H9 (cell line): Measurements from ENCODE around the gene SLC25A39. TPM values are rescaled to one million over a fixed set of nuclear protein-coding genes. Genes with fewer than 3 reads are reported as not detected.
A peak's percentile ranks its signal among the peaks of the same experiment; 100 is the strongest.

Experiments used
- DNase-seq: peaks from one replicate; pipeline ENCODE4 v3.0.0-alpha.2; 2017
- H2AFZ ChIP-seq: one replicate; pipeline ENCODE4 v1.6.1; 2013; ENCODE audit warnings: mild to moderate bottlenecking, low read length, control low read depth, moderate library complexity
- H2AK5ac ChIP-seq: 2 replicates; pipeline ENCODE4 v1.6.1; 2013; ENCODE audit warnings: low read length, control low read depth, mixed read lengths; ENCODE audit not compliant: insufficient read length
- H2BK120ac ChIP-seq: one replicate; pipeline ENCODE4 v1.6.1; 2013; ENCODE audit warnings: low read depth, mild to moderate bottlenecking, low read length, control low read depth, inconsistent platforms; ENCODE audit not compliant: poor library complexity, severe bottlenecking
- H2BK12ac ChIP-seq: 2 replicates; pipeline ENCODE4 v1.6.1; 2013; ENCODE audit warnings: low read length, control low read depth, mixed read lengths, low read depth; ENCODE audit not compliant: insufficient read length
- H2BK15ac ChIP-seq: 2 replicates; pipeline ENCODE4 v1.6.1; 2013; ENCODE audit warnings: low read depth, low read length, control low read depth
- H2BK20ac ChIP-seq: one replicate; pipeline ENCODE4 v1.6.1; 2013; ENCODE audit warnings: low read depth, mild to moderate bottlenecking, low read length, control low read depth, inconsistent platforms; ENCODE audit not compliant: poor library complexity, severe bottlenecking
- H2BK5ac ChIP-seq: 2 replicates; pipeline ENCODE4 v1.6.1; 2013; ENCODE audit warnings: low read length, control low read depth, mixed read lengths; ENCODE audit not compliant: insufficient read length
- H3K14ac ChIP-seq: 2 replicates; pipeline ENCODE4 v1.6.1; 2013; ENCODE audit warnings: low read length, control low read depth; ENCODE audit not compliant: insufficient read depth
- H3K18ac ChIP-seq: 2 replicates; pipeline ENCODE4 v1.6.1; 2013; ENCODE audit warnings: low read depth, mild to moderate bottlenecking, mixed read lengths, low read length, control low read depth; ENCODE audit not compliant: insufficient read length
- H3K23ac ChIP-seq: 2 replicates; pipeline ENCODE4 v1.6.1; 2013; ENCODE audit warnings: low read length, control low read depth, mixed read lengths, low read depth; ENCODE audit not compliant: insufficient read length
- H3K23me2 ChIP-seq: 2 replicates; pipeline ENCODE4 v1.6.1; 2013; ENCODE audit warnings: low read depth, mild to moderate bottlenecking, mixed read lengths, low read length, control low read depth; ENCODE audit not compliant: insufficient read length, poor library complexity, severe bottlenecking
- H3K27ac ChIP-seq: 2 replicates; pipeline ENCODE4 v1.5.1; 2013; ENCODE audit warnings: low read length, control low read depth, mixed read lengths, low read depth; ENCODE audit not compliant: insufficient read length
- H3K27me3 ChIP-seq: 2 replicates; pipeline ENCODE4 v1.6.1; 2013; ENCODE audit warnings: low read length, control low read depth, inconsistent platforms; ENCODE audit not compliant: insufficient read depth
- H3K4ac ChIP-seq: 2 replicates; pipeline ENCODE4 v1.6.1; 2013; ENCODE audit warnings: low read depth, mild to moderate bottlenecking, control low read depth, inconsistent platforms, low read length, moderate library complexity
- H3K4me1 ChIP-seq: 2 replicates; pipeline ENCODE4 v1.6.1; 2013; ENCODE audit warnings: low read length, control low read depth, inconsistent platforms; ENCODE audit not compliant: insufficient read depth
- H3K4me2 ChIP-seq: 2 replicates; pipeline ENCODE4 v1.6.1; 2013; ENCODE audit warnings: low read length, control low read depth, mixed read lengths; ENCODE audit not compliant: insufficient read length, insufficient read depth
- H3K56ac ChIP-seq: 2 replicates; pipeline ENCODE4 v1.6.1; 2013; ENCODE audit warnings: low read depth, mild to moderate bottlenecking, mixed read lengths, low read length, control low read depth; ENCODE audit not compliant: insufficient read length
- H3K79me1 ChIP-seq: 2 replicates; pipeline ENCODE4 v1.6.1; 2013; ENCODE audit warnings: low read depth, mild to moderate bottlenecking, moderate library complexity, low read length, control low read depth, inconsistent platforms; ENCODE audit not compliant: insufficient read depth, poor library complexity, severe bottlenecking
- H3K79me2 ChIP-seq: 2 replicates; pipeline ENCODE4 v1.6.1; 2013; ENCODE audit warnings: low read length, control low read depth, inconsistent platforms; ENCODE audit not compliant: insufficient read depth
- H3K9ac ChIP-seq: 2 replicates; pipeline ENCODE4 v1.6.1; 2013; ENCODE audit warnings: low read length, control low read depth, mixed read lengths; ENCODE audit not compliant: insufficient read length; ENCODE audit errors: extremely low read depth
- H3K9me3 ChIP-seq: one replicate; pipeline ENCODE4 v1.6.1; 2013; ENCODE audit warnings: low read depth, low read length, inconsistent platforms; ENCODE audit not compliant: control insufficient read depth
- H3T11ph ChIP-seq: one replicate; pipeline ENCODE4 v1.6.1; 2013; ENCODE audit warnings: mild to moderate bottlenecking, low read length, control low read depth, inconsistent platforms
- H4K20me1 ChIP-seq: one replicate; pipeline ENCODE4 v1.6.1; 2013; ENCODE audit not compliant: control insufficient read depth, insufficient read length, insufficient read depth
- H4K5ac ChIP-seq: 2 replicates; pipeline ENCODE4 v1.6.1; 2013; ENCODE audit warnings: low read depth, mild to moderate bottlenecking, mixed read lengths, low read length, control low read depth; ENCODE audit not compliant: insufficient read length
- H4K8ac ChIP-seq: replicated peaks from 2 replicates; pipeline ENCODE4 v1.6.1; 2013; ENCODE audit warnings: low read length, control low read depth, mixed read lengths, low read depth; ENCODE audit not compliant: insufficient read length
- H4K91ac ChIP-seq: 2 replicates; pipeline ENCODE4 v1.6.1; 2013; ENCODE audit warnings: low read depth, mild to moderate bottlenecking, moderate library complexity, mixed read lengths, low read length, control low read depth; ENCODE audit not compliant: insufficient read length
- H3K27ac Mint-ChIP-seq, 3 experiments: 2 replicates in 2 of 3; 3 replicates in 1 of 3; pipeline ENCODE4 v1.8.0; 2020 to 2021; ENCODE audit warnings: mixed read lengths in 3 of 3, mild to moderate bottlenecking in 1 of 3, moderate library complexity in 1 of 3
- H3K27me3 Mint-ChIP-seq: 2 replicates; pipeline ENCODE4 v1.8.0; 2021; ENCODE audit warnings: low read depth, mild to moderate bottlenecking, moderate library complexity, mixed read lengths
- H3K36me3 Mint-ChIP-seq, 3 experiments: 2 replicates in 2 of 3; 3 replicates in 1 of 3; pipeline ENCODE4 v1.8.0; 2020 to 2021; ENCODE audit warnings: low read depth in 3 of 3, mixed read lengths in 3 of 3; ENCODE audit not compliant: insufficient read depth in 1 of 3
- H3K4me1 Mint-ChIP-seq, 2 experiments: 2 replicates each; pipeline ENCODE4 v1.8.0; 2020; ENCODE audit warnings: mixed read lengths in 2 of 2
- H3K4me3 Mint-ChIP-seq, 2 experiments: 2 replicates in 1 of 2; 3 replicates in 1 of 2; pipeline ENCODE4 v1.8.0; 2020 to 2021; ENCODE audit warnings: mild to moderate bottlenecking in 2 of 2, mixed read lengths in 2 of 2, moderate library complexity in 1 of 2
- H3K9me3 Mint-ChIP-seq, 2 experiments: 2 replicates in 1 of 2; 3 replicates in 1 of 2; pipeline ENCODE4 v1.8.0; 2020; ENCODE audit warnings: mild to moderate bottlenecking in 2 of 2, mixed read lengths in 2 of 2, moderate library complexity in 1 of 2
- CTCF ChIP-seq: fragments of 200-600 bp; sonication (generic); conservative IDR thresholded peaks from 3 replicates; pipeline ENCODE4 v1.8.0; 2021; ENCODE audit warnings: antibody characterized with exemption, mild to moderate bottlenecking
- WGBS: extraction: QIAGEN DNeasy Blood & Tissue Kit; methylation state at CpG from one replicate; pipeline ENCODE4 v1.1.7; 2013; ENCODE audit warnings: missing lambda C conversion rate, low lambda C conversion rate, mixed read lengths; ENCODE audit not compliant: insufficient read length; ENCODE audit errors: extremely low coverage; 5-methylcytosine and 5-hydroxymethylcytosine counted together
- total RNA-seq: library from RNA; stranded (reverse); gene quantifications from 2 replicates; pipeline ENCODE4 v1.2.1, GENCODE V29; 2021

SLC25A39 gene
- total RNA-seq, 1 experiment from 2014 or later, result 227 TPM

- no peaks in the 10 kb centered on the region for H3K79me1 ChIP-seq
- H2BK20ac ChIP-seq, result no peak overlapping the region
These were observed 8.7 kb upstream of the SLC25A39 start for GRCh38 chr17:44333371-44333770.

More at GRCh38 chr17:44333371-44333770, 8.7 kb upstream of the SLC25A39 start:
- no peak overlapping the region for H2AK5ac ChIP-seq
- WGBS, result no CpG with 5 or more reads among the region's 5 CpGs
- Mint-ChIP-seq H3K4me3 (no peak overlapping the region), H3K27me3 (peaks cover 1% of the 10 kb centered on the region; the same call in 1 of the 2 replicates), H3K4me1 (peaks cover 13 to 15% of the 10 kb centered on the region in 2 experiments), H3K9me3 (no peaks in the 10 kb centered on the region), H3K36me3 (no peaks in the 10 kb centered on the region), H3K27ac (no peak overlapping the region)
- no peak overlapping the region for H3K23ac ChIP-seq
- H3K27ac ChIP-seq, result no peak overlapping the region
- H3K14ac ChIP-seq, result no peak overlapping the region
- H3K4ac ChIP-seq, result no peak overlapping the region
- no peak overlapping the region for H4K8ac ChIP-seq
- no peak overlapping the region for H4K91ac ChIP-seq
- H3T11ph ChIP-seq, result no peak overlapping the region
- H4K20me1 ChIP-seq, result no peaks in the 10 kb centered on the region
- no peak for TF ChIP-seq CTCF
- H2AFZ ChIP-seq, result no peak overlapping the region
- H3K18ac ChIP-seq, result no peak overlapping the region
- H4K5ac ChIP-seq, result no peak overlapping the region
- H2BK15ac ChIP-seq, result no peak overlapping the region
- no peaks in the 10 kb centered on the region for H3K9me3 ChIP-seq
- no peak overlapping the region for H2BK5ac ChIP-seq
- H3K56ac ChIP-seq, result no peak overlapping the region
- H2BK120ac ChIP-seq, result no peak overlapping the region
- peak; percentile 32 for DNase-seq
- no peaks in the 10 kb centered on the region for H3K27me3 ChIP-seq
- no peak overlapping the region for H2BK12ac ChIP-seq
- no peaks in the 10 kb centered on the region for H3K23me2 ChIP-seq
- no peaks in the 10 kb centered on the region for H3K79me2 ChIP-seq
- no peaks in the 10 kb centered on the region for H3K4me1 ChIP-seq
- no peak overlapping the region for H3K4me2 ChIP-seq
- no peak overlapping the region for H3K9ac ChIP-seq
